Stimulated activated CD4-positive, alpha-beta T cell treated with anti-CD3 and anti-CD28 coated beads, Interleukin-12 subunit alpha, Interleukin-12 subunit beta, amount 100 ng/mL, for 4 hours (primary cell): ENCODE data around the gene ARID1B.

Source experiments
- DNase-seq: peaks from one replicate; pipeline ENCODE4 v3.0.0-alpha.2; 2020

ARID1B gene

GRCh38 chr6:156857573-156857972, 80.4 kb downstream of the ARID1B start:
- DNase-seq = no peak

GRCh38 chr6:156859686-156860085, 82.5 kb downstream of the ARID1B start:
- no peak for DNase-seq

GRCh38 chr6:156862711-156863110, 85.5 kb downstream of the ARID1B start:
- DNase-seq = peak; percentile 38

- DNase-seq = no peak
Observed at GRCh38 chr6:156863504-156863903, 86.3 kb downstream of the ARID1B start.

GRCh38 chr6:156864557-156864956, 87.4 kb downstream of the ARID1B start:
- no peak for DNase-seq

- no peak for DNase-seq
Observed at GRCh38 chr6:156865019-156865629, 87.9 kb downstream of the ARID1B start.

GRCh38 chr6:156866220-156867015, 89.2 kb downstream of the ARID1B start:
- DNase-seq = no peak

- no peak for DNase-seq
Observed at GRCh38 chr6:156867121-156867520, 89.9 kb downstream of the ARID1B start.

GRCh38 chr6:156868385-156868784, 91.2 kb downstream of the ARID1B start:
- no peak for DNase-seq

- no peak for DNase-seq
Observed at GRCh38 chr6:156869980-156870398, 92.8 kb downstream of the ARID1B start.

GRCh38 chr6:156870924-156871539, 93.9 kb downstream of the ARID1B start:
- DNase-seq = no peak

- no peak for DNase-seq
Observed at GRCh38 chr6:156872903-156873302, 95.7 kb downstream of the ARID1B start.

GRCh38 chr6:156873654-156874380, 96.6 kb downstream of the ARID1B start:
- DNase-seq = no peak

- no peak for DNase-seq
Observed at GRCh38 chr6:156875062-156875461, 97.9 kb downstream of the ARID1B start.

- DNase-seq = no peak
Observed at GRCh38 chr6:156876302-156876701, 99.1 kb downstream of the ARID1B start.

GRCh38 chr6:156877126-156877863, 100.1 kb downstream of the ARID1B start:
- no peak for DNase-seq

GRCh38 chr6:156878681-156879080, 101.5 kb downstream of the ARID1B start:
- no peak for DNase-seq

- DNase-seq = no peak
Observed at GRCh38 chr6:156879186-156879585, 102.0 kb downstream of the ARID1B start.

- DNase-seq = no peak
Observed at GRCh38 chr6:156879591-156879990, 102.4 kb downstream of the ARID1B start.

GRCh38 chr6:156880913-156881312, 103.7 kb downstream of the ARID1B start:
- no peak for DNase-seq

- DNase-seq = no peak
Observed at GRCh38 chr6:156881687-156882629, 104.8 kb downstream of the ARID1B start.
